ENCODE data around the gene UMPS. TPM values are rescaled to one million over a fixed set of nuclear protein-coding genes. Genes with fewer than 3 reads are reported as not detected.

The UMPS gene
- total and polyA plus RNA-seq, 9 of the 15 experiments (the other 6 are each of a cell fraction or from before 2014, with no cell fraction given) = 28.9 to 91.0 (median 45.9) TPM

GRCh38 chr3:124784686-124785382 lies 54.6 kb downstream of the UMPS start:
- Histone ChIP-seq H3K27ac (ENCODE audit: extremely low read depth, low read depth, low read length) (no peak overlapping the region), H2AFZ (ENCODE audit: low read depth, low read length) (no peak overlapping the region), H3K27me3 (ENCODE audit: control insufficient read depth in 2 of 2, insufficient read depth in 2 of 2, low read length in 2 of 2) (no peaks in the 10 kb centered on the region), H3K79me2 (ENCODE audit: control insufficient read depth, insufficient read depth, low read length) (no peaks in the 10 kb centered on the region), H3K9ac (ENCODE audit: insufficient read depth in 1 of 2, low read depth in 2 of 2, low read length in 2 of 2) (no peak overlapping the region), H3K4me1 (replicated peaks in 1 of 2; ENCODE audit: control insufficient read depth in 2 of 2, insufficient read depth in 2 of 2, low read length in 2 of 2) (no peaks in the 10 kb centered on the region; a peak in 1 of 5 replicates), H3K9me1 (ENCODE audit: control insufficient read depth, insufficient read depth, low read length) (no peaks in the 10 kb centered on the region), H4K20me1 (replicated peaks; ENCODE audit: control insufficient read depth, insufficient read depth, low read length) (peaks cover 8% of the 10 kb centered on the region; the same call in 1 of the 2 replicates), H3K36me3 (ENCODE audit: control insufficient read depth, insufficient read depth, low read length) (no peaks in the 10 kb centered on the region), H3K4me3 (no peak overlapping the region), H3K4me2 (ENCODE audit: insufficient read depth, low read length) (no peak overlapping the region), H3K9me3 (replicated peaks; ENCODE audit: control insufficient read depth, insufficient read depth, low read depth, low read length) (no peaks in the 10 kb centered on the region)
- no peak for DNase-seq (ENCODE audit: extremely low read depth in 1 of 4, low spot score in 3 of 4)
- intact Hi-C loops (cut with micrococcal nuclease) = no loop called here
- POLR2A ChIA-PET = no interaction called here
- CTCF ChIA-PET (ENCODE audit: low intra/inter-chr PET ratio) = no interaction called here
- no peak for ATAC-seq
- FAIRE-seq = no peak
- TF ChIP-seq HOXB6 (CRISPR knock-in tag; IDR thresholded peaks at IDR 0.05; ENCODE audit: borderline replicate concordance) (no peak), PPARD (CRISPR knock-in tag; IDR thresholded peaks at IDR 0.05) (no peak), ATF2 (CRISPR knock-in tag; IDR thresholded peaks at IDR 0.05) (no peak), MIER1 (IDR thresholded peaks at IDR 0.05; ENCODE audit: low read depth) (no peak), LARP7 (IDR thresholded peaks at IDR 0.05) (no peak), BRD4 (IDR thresholded peaks at IDR 0.05) (no peak)
- BruUV-seq (replicated peaks) = no TSS peak
- WGBS (ENCODE audit: insufficient coverage, low coverage, missing lambda C conversion rate) = 72% methylated on average over 15 of the region's 17 CpGs
- in situ Hi-C loops (cut with MboI) = no loop called here
